HG02973 (cell line): ENCODE results near the gene APP.

Experiments
- ATAC-seq: cut with Tn5 transposase; IDR thresholded peaks from one replicate; pipeline ENCODE4 v1.9.1; 2021; ENCODE audit warnings: moderate library complexity; ENCODE audit not compliant: unreplicated experiment

APP gene

GRCh38 chr21:25884311-25884710 lies 286.3 kb downstream of the APP start:
- ATAC-seq = no peak

- peak; percentile 91 for ATAC-seq
Observed at GRCh38 chr21:25881524-25882376, 288.8 kb downstream of the APP start.

- no peak for ATAC-seq
Observed at GRCh38 chr21:25879203-25879602, 291.4 kb downstream of the APP start.

- ATAC-seq = no peak
Observed at GRCh38 chr21:25878344-25878743, 292.2 kb downstream of the APP start.

- no peak for ATAC-seq
Observed at GRCh38 chr21:25872271-25872670, 298.3 kb downstream of the APP start.

GRCh38 chr21:25871566-25871965 lies 299.0 kb downstream of the APP start:
- no peak for ATAC-seq

GRCh38 chr21:25870084-25870483 lies 300.5 kb downstream of the APP start:
- ATAC-seq = no peak

- ATAC-seq = no peak
Observed at GRCh38 chr21:25867061-25867460, 303.5 kb downstream of the APP start.

GRCh38 chr21:25863747-25864146 lies 306.8 kb downstream of the APP start:
- ATAC-seq = no peak

GRCh38 chr21:25863031-25863430 lies 307.5 kb downstream of the APP start:
- no peak for ATAC-seq

- no peak for ATAC-seq
Observed at GRCh38 chr21:25862596-25862995, 308.0 kb downstream of the APP start.

- ATAC-seq = no peak
Observed at GRCh38 chr21:25862112-25862511, 308.5 kb downstream of the APP start.

GRCh38 chr21:25859235-25859929 lies 311.2 kb downstream of the APP start:
- ATAC-seq = no peak

GRCh38 chr21:25858325-25858724 lies 312.2 kb downstream of the APP start:
- ATAC-seq = no peak

- no peak for ATAC-seq
Observed at GRCh38 chr21:25857308-25858074, 313.1 kb downstream of the APP start.

- ATAC-seq = no peak
Observed at GRCh38 chr21:25855576-25855975, 315.0 kb downstream of the APP start.

GRCh38 chr21:25850126-25850842 lies 320.3 kb downstream of the APP start:
- no peak for ATAC-seq

- no peak for ATAC-seq
Observed at GRCh38 chr21:25848309-25848708, 322.3 kb downstream of the APP start.

- peak; percentile 62 for ATAC-seq
Observed at GRCh38 chr21:25845729-25846256, 324.8 kb downstream of the APP start.

GRCh38 chr21:25842925-25843324 lies 327.6 kb downstream of the APP start:
- no peak for ATAC-seq

- ATAC-seq = no peak
Observed at GRCh38 chr21:25838809-25839208, 331.8 kb downstream of the APP start.
